Raji (cell line): ENCODE results near the gene MRPL32.

Source experiments
- POLR2A ChIP-seq: IDR thresholded peaks from 2 replicates; pipeline ENCODE4 v1.6.1; 2011; ENCODE audit warnings: low read depth, low read length, control low read depth; ENCODE audit not compliant: insufficient read depth

The MRPL32 gene

GRCh38 chr7:42984137-42984536, 52.0 kb downstream of the MRPL32 start:
- no peak for TF ChIP-seq POLR2A

DNA sequence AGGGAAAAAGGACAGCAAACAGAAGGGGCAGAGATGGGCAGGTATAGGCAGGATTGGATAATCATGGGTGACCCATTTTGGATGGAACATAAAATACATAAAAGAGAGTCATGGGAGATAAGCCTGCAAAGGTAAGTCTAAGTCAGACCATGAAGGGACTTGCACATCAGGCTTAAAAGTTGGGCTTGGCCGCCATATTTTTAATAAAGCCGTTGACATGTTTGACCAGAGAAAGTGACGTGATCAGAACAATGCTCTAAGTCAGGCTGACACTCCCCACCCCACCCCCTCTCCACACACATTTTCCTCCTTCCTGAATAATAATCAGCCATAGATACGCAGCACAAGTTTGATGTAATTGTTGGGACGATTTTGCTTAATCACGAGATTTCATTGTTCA, 54.0 kb downstream of the MRPL32 start:
- no peak for TF ChIP-seq POLR2A

- TF ChIP-seq POLR2A = no peak
Measured at GRCh38 chr7:42986781-42987248, 54.6 kb downstream of the MRPL32 start.
